Cerebellar nuclear complex (tissue), 1 donor: ENCODE data around the gene DROSHA.
"Not testable (repeated sequence)": the region's sequence is repeated elsewhere in the genome, so short reads cannot be mapped to it uniquely, and the experiment has no call there.

ENCODE experiments used
- DNase-seq, 2 experiments: peaks; one replicate each; lab custom pipeline; 2025; lab: John Stamatoyannopoulos, UW

The DROSHA gene, protein sequence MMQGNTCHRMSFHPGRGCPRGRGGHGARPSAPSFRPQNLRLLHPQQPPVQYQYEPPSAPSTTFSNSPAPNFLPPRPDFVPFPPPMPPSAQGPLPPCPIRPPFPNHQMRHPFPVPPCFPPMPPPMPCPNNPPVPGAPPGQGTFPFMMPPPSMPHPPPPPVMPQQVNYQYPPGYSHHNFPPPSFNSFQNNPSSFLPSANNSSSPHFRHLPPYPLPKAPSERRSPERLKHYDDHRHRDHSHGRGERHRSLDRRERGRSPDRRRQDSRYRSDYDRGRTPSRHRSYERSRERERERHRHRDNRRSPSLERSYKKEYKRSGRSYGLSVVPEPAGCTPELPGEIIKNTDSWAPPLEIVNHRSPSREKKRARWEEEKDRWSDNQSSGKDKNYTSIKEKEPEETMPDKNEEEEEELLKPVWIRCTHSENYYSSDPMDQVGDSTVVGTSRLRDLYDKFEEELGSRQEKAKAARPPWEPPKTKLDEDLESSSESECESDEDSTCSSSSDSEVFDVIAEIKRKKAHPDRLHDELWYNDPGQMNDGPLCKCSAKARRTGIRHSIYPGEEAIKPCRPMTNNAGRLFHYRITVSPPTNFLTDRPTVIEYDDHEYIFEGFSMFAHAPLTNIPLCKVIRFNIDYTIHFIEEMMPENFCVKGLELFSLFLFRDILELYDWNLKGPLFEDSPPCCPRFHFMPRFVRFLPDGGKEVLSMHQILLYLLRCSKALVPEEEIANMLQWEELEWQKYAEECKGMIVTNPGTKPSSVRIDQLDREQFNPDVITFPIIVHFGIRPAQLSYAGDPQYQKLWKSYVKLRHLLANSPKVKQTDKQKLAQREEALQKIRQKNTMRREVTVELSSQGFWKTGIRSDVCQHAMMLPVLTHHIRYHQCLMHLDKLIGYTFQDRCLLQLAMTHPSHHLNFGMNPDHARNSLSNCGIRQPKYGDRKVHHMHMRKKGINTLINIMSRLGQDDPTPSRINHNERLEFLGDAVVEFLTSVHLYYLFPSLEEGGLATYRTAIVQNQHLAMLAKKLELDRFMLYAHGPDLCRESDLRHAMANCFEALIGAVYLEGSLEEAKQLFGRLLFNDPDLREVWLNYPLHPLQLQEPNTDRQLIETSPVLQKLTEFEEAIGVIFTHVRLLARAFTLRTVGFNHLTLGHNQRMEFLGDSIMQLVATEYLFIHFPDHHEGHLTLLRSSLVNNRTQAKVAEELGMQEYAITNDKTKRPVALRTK (N-terminal part only)

DNA sequence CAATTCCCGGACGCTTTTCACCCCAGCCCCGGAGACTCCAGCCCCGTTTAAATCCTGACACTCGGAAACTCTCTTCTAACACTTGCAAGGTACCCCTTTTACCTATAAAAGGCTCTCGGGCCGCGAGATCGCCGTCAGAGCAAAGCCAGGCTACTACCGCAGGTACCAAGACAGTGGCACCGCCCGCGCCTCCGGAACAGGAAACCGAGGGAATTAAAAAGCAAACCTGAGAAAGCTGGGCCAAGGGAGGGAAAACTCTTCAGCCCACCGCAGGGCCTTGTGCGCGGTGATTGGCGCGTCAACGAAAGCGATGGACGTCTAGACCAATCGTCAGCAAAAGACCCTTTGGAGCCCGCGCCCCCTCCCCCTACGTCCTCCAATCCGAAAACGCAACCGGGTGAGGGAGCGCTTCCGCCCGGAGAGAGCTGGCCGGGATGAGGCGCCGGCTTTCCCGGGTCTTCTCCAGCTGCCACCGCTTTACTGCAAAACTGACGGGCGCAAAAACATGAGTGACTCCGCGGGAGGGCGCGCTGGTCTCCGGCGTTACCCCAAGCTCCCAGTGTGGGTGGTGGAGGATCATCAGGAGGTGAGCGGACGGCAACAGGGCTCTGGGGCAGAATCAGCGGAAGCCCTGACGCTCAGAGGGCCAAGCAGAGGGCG is at the start of gene DROSHA, which contains the start of gene C5orf22:
TSS of gene DROSHA (minus strand) at position 206 of the 660 bp plus-strand sequence. CDS start 3,034 bp downstream, outside the sequence.
TSS of gene C5orf22 (plus strand) at position 414 of the 660 bp plus-strand sequence. CDS start at position 506, 92 bp downstream.
- peak; percentile 72 to 83 for DNase-seq

DNA sequence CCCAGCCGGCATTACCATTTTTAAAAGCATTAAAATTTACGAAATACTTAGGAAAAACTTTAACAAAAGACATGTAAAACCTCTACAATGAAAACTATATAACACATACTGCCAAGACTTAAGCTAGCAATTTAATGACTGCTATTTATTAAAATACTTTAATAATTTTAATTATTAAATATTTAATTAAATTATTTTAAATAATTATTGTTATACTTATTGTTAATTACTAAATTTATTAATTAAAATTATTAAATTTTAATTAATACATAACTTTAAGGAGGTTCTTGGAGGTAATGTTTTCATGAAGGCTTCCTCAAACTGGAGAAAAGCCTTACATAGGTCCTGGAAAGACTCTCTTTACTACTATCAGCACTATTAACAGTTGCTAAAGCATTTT is 47.7 kb upstream of the DROSHA start:
- no peak for DNase-seq

DNA sequence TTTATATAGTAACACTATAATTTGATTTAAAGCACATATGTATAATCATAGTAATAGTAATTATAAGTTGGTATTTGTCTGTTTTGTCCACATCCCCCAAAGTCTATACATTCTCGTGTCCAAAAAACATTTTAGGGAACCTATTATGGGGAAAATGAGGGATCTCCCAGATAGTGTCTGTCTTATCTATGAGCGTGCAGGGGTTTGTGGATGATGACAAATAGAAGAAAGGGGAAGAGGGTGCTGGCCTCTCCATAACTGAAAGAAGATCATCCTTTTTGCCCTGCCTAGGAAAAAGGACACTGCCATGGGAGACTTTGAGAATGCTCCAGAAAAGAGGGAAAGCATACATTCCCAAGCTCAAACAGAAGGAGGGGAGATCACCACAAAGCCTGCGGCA is 45.5 kb upstream of the DROSHA start:
- no peak for DNase-seq

DNA sequence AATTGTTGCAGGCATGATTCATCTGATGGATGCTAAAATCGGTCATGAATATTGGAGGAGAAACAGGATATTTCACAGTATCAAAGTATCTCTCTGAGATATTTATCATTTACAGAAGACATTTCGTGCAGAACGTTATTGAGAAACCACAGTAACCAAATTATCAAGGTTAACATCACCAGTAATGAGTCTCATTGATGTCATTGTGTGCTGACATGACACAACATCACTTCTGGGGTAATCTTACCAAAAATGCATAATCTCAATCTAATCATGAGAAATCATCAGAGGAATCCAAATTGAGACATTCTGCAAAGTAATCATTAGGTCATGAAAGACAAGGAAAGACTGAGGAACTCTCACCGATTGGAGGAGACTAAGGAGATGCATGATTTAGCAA is 42.9 kb upstream of the DROSHA start:
- no peak for DNase-seq

DNA sequence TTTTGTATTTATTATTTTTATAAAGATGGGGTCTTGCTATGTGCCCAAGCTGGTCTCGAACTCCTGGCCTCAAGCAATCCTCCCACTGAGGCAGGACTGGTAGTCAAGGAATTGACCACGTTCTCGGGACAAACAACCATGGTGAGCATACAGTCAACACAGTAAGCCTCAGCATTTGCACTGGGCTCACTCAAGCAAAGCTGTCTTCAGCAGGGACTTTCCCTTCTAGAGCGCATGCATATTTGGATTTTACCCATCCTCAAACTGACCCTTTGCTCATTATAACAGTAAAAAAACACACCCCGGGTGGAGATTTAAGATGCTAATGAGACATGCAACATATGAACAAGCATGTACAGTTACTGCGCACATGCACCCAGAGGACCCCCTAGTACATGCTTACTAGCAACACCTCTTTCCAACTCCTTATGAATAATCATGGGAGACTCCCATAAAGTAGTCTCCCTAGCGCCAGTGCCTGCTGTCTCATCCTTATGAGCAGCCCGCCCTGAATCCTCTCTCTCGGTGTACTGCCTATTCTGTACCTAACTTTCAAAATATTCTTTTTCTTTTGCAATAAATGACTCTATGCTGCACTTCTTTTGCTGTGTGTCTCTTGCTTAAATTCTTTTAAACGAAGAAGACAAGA is 41.7 kb upstream of the DROSHA start:
- DNase-seq = no peak

DNA sequence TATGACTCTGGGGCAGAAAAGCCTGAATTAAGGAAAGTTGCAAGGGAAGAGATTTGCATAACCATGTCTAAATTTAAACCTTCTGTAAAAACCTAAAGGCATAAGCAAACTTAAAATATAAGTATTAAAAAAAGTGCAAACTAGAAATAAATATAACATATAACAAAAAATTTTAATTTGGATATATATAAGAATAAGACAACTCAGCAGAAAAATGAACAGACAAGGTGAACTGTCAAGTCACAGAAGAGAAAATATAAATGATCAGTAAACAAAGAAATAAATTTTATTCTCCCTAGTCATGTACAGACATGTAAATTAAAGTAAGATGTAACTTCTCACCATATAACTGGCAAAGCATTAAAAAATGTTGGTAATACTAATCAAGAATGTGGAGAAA is 37.2 kb upstream of the DROSHA start:
- DNase-seq = no peak

DNA sequence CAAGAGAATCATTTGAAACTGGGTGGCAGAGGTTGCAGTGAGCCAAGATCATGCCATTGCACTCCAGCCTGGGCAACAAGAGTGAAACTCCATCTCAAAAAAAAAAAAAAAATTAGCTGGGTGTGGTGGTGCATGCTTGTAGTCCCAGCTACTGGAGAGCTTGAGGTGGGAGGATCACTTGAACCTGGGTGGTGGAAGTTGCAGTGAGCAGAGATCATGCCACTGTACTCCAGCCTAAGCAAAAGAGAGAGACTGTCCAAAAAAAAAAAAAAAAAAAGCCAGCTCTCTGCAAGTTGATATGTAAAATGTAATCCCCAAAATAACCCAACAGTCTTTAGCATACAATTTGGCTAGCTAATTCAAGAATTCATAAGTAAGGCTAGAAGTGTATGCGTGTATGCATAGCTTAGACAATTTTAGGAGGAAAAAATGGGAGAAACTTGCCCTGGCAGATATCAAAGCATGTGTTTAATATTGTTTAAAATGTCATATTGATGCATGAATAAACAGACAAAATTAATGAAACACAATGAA is 36.5 kb upstream of the DROSHA start:
- DNase-seq = no peak

DNA sequence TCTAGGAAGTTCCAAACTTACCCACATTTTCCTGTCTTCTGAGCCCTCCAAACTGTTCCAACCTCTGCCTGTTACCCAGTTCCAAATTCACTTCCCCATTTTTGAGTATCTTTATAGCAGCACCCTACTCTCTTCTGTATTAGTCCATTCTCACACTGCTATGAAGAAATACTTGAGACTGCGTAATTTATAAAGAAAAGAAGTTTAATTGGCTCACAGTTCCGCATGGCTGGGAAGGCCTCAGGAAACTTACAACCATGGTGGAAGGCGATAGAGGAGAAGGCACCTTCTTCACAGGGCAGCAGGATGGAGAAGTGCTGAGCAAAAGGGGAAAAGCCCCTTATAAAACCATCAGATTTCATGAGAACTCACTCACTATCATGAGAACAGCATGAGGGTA is 34.5 kb upstream of the DROSHA start:
- DNase-seq = not testable (repeated sequence)

DNA sequence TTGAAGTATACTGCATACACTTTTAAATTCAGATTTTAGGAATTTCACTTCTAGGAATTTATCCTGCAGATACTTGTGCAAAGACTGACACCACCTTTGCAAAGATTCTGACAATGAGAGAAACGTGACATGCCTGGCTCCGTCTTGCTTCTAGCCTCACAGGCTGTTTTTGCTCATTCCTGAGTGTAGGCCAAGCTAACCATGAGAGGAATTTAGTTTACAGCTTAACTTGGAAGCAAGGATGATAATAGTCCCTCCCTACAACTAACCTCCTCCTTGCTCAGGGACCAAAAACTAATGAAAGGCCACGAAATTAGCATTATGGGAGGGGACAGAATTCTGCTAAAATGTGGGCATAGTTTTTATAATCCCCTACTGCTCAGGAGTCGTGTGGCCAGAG is 31.3 kb upstream of the DROSHA start:
- no peak for DNase-seq

DNA sequence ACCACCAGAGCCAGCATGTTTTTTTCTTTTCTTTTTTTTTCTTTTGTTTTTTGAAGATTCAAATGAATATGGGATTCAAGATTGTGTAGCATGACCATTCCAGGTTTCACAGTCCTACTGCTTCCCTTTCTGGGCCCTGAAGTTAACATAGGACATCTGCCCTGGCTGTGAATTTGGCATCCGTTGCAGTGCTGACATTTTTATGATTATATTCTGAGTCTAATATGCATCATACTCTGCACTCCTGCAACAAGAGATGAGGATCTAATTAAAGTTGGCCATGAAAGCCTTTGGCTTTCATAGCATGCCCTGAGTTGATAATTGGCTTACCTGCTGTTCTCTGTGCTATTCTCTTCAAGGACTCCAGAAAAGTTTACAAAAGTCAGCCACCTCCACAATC is 30.1 kb upstream of the DROSHA start:
- DNase-seq = no peak

DNA sequence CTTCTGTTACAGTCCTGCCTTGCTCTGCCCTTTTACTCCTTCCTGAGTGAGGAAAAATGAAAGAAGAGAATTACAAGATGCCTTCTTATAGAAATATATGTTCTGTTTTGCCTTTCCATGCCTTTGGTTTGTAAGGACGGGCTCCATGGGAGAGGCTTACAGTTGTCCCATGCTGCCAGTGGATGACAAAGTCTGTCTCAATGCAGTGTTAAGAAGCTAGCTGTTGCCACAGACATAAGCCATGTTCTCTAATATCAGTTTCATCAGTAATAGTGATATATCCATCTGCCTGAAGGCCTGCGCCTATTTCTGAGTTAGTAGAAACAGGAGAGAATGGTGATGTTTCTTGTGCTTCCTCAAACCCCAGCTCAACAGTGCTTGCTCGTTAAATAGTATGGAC is 28.0 kb upstream of the DROSHA start:
- no peak for DNase-seq

DNA sequence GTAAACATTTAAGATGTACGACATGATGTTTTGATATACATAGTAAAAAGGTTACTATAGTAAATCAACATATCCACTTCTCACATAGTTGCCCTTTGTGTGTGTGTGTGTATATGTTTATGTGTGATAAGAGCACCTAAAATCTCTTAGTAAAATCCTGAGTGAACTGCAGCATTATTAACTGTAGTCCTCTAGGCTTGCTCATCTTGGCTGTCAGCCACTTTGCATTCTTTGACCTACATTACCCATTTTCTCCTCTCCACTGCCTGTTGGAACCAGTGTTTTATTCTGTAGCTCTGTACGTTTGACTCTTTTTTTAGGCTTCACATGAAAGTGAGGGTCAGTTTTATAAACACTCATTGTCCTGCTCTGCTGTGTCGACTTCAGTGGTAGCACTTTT is 24.6 kb upstream of the DROSHA start:
- no peak for DNase-seq

DNA sequence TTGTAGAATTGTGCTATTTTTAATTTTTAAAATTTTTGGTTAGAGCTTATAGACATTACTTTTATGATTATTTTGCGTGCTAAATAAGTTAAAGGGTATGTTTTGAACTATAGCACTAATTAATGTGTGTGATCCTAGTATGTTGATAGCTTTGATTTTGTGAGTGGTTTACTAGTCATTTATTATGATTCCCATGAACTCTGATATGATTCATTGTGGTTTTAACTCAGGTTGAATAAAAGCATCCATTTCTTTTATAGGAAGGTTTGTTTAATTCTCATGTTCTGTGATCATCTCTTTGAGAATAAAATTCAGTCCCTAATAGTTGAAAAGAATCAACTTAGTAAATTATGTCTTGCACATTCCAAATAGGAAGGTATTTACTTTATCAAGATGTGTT is 22.7 kb upstream of the DROSHA start:
- DNase-seq = no peak

DNA sequence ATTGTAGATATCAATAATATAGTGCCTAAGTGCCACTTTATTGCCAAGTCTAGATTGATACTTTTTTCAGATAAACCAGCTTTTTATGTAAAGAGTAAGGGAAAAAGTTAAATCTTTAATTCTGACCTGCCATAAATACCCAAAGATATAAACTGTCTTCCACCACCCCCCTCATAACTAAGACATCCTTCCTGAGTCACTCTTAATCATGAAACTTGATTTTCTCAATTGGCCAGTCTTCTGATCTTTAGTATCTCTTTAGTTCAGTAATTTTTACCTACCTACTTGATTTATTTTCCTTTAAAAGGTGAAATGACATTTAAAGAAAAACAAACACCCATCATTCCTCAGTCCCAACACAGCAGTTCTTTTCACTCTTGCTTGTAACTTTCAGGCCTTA is 22.0 kb upstream of the DROSHA start:
- no peak for DNase-seq

DNA sequence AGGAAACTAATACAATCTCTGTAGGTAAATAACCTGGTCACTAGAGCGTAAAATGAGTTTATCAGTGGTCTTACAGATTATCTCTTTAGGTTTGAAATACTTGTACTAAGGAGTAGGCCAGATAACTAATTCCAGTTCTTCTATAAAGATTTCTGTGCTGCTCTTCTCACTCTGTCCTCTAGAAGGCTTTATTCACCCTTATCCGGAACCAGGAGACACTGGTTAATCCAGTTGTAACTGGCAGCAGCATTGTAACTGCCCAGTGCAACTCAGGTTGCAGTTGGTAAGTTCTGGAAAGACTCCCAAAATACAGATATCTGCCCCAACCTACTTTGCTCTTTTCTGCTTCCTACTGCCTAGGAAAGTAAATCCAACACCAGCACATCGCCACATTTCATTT is 20.0 kb upstream of the DROSHA start:
- no peak for DNase-seq

DNA sequence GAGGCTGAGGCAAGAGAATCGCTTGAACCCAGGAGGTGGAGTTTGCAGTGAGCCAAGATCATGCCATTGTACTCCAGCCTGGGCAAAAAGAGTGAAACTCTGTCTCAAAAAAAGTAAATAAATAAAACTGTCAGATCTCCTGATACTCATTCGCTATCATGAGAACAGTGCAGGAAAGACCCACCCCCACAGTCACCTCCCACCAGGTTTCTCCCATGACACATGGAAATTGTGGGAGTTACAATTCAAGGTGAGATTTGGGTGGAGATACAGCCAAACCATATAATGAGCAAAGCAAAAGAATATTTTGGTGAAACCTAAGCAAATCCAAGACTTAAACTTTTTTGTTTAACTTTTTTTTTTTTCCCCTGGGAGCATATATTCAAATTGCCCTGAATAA is 17.2 kb upstream of the DROSHA start:
- DNase-seq = not testable (repeated sequence)

DNA sequence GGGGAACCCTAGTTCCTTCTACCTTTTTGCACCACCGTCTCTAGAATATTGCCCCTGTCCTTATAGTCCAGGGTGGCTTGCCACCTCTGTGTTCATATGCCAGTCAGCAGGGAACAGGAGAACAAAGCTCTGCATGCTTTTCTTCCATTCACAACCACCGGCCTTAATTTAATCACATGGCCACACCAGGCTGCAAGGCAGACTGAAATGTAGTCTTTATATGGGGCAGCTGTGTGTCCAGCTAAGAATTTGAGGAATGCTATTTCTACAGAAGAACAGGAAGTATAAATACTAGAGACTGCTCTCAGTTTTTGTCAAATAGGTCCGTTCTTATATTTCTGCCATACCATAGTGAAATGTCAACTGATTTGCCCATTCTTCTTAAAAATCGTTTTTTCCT is 6.0 kb upstream of the DROSHA start:
- DNase-seq = no peak

DNA sequence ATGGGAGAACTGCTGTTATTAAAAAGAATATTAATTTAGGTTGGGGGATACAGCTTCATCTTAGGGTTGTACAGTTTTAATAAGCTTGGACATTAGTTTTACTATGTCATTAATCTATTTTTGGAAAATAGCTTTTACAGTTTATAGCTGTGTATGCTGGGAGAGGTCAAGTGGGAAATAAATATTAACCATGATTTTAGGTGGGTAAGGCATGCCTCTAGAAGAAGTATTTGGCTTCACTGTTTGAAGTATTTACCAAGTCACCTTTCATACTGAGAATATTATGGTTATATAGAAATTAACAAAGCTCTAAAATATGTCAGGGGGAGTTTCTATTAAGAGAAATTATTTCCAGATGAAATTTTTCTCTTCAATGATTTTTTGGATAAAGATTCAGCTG is 5.5 kb upstream of the DROSHA start:
- DNase-seq = no peak

DNA sequence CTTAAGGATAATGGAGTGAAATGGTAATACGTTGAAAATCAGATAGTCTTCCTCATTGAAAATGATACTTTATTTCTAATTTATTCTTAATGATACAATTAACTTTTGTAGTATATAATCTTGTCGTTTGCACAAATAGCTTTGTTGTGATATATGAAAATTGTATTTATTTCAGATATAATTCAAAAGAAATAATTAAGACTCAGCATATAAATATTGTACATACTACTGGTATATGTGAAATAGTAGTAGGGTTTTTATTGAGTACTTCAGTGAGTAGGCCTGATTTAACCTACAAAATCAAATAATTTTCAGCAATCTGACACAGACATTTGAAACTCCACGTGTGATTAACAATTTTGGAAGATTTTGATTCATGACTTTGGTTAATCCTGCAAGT is 5.0 kb upstream of the DROSHA start:
- no peak for DNase-seq

DNA sequence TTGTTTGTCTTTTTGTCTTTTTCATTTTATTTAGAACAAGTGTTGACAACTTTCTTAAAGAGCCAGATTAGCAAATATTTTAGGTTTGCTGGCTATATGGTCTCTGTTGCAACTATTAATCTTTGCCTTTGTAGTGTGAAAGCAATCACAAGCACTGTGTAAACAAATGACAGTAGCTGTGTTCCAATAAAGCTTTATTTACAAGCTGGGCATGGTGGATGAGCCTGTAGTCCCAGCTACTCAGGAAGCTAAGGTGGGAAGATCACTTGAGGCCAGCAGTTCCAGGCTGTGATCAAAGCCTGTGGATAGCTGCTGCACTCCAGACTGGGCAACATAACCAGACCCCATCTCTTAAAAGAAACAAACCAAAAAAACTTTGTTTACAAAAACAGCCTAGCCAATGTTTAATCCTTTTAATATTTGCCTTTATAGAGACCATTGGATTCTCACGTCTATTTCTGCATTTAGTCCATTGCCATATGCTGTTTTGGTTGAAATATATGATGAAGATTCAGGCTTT is 2.7 kb upstream of the DROSHA start:
- DNase-seq = no peak

DNA sequence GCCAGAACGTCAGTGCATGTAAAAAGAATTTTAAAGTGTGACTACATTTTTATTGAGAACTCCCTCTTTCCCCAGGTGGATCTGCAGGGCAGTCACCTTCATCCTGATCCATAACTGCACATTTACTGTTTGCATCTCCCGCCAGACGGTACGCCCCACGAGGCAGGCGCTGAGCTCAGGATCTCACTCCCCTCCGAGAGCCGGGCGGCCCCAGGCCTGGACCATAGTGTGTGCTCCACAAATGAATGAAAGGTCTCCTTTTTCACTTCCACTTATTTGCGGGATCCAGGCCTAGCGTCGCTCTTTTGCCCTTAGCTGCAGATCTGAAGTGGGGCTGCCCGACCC is 378 bp downstream of the DROSHA start:
- DNase-seq = peak in 1 of 2 experiments; percentile 25
